A549 (cell line): Measurements from ENCODE around the gene MPP2.

Source experiments
- CEBPB ChIP-seq, 2 experiments: fragments of >200 bp in 1 of 2; sonication (Bioruptor Twin) in 1 of 2; formaldehyde crosslinking in 1 of 2; IDR thresholded peaks; 2 replicates each; pipeline ENCODE4 v1.6.1; 2012 to 2016
- MAZ ChIP-seq: fragments of 150-350 bp; IDR thresholded peaks from 2 replicates; pipeline ENCODE4 v1.6.1; 2014; ENCODE audit warnings: antibody characterized with exemption, low read depth, low read length, borderline replicate concordance
- POLR2A ChIP-seq: IDR thresholded peaks from 2 replicates; pipeline ENCODE4 v1.6.1; 2012; ENCODE audit warnings: mild to moderate bottlenecking, low read length
- TP53 ChIP-seq: fragments of 250-450 bp; sonication (Bioruptor Pico); IDR thresholded peaks from 2 replicates; pipeline ENCODE4 v1.5.0; 2021; ENCODE audit warnings: mild to moderate bottlenecking, moderate library complexity
- TF ChIP-seq, protein P1 (sequence below): fragments of >200 bp; sonication (Bioruptor Twin); formaldehyde crosslinking; IDR thresholded peaks from 3 replicates; pipeline ENCODE4 v1.5.1; 2016

GRCh38 chr17:43946781-43947180, 39.4 kb upstream of the MPP2 start:
- TF ChIP-seq MAZ (no peak), POLR2A (no peak), CEBPB (IDR thresholded peaks at IDR 0.05) (no peak), TP53 (CRISPR knock-in tag) (no peak)
- TF ChIP-seq, protein P1, sequence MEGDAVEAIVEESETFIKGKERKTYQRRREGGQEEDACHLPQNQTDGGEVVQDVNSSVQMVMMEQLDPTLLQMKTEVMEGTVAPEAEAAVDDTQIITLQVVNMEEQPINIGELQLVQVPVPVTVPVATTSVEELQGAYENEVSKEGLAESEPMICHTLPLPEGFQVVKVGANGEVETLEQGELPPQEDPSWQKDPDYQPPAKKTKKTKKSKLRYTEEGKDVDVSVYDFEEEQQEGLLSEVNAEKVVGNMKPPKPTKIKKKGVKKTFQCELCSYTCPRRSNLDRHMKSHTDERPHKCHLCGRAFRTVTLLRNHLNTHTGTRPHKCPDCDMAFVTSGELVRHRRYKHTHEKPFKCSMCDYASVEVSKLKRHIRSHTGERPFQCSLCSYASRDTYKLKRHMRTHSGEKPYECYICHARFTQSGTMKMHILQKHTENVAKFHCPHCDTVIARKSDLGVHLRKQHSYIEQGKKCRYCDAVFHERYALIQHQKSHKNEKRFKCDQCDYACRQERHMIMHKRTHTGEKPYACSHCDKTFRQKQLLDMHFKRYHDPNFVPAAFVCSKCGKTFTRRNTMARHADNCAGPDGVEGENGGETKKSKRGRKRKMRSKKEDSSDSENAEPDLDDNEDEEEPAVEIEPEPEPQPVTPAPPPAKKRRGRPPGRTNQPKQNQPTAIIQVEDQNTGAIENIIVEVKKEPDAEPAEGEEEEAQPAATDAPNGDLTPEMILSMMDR = no peak
